Stimulated activated CD8-positive, alpha-beta memory T cell treated with anti-CD3 and anti-CD28 coated beads, Interleukin-15, amount 100 ng/mL, for 4 hours (primary cell): ENCODE results near the gene FASTK.
"Not testable (repeated sequence)": the region's sequence is repeated elsewhere in the genome, so short reads cannot be mapped to it uniquely, and the experiment has no call there.

ENCODE experiments used
- DNase-seq, 2 donors: peaks; one replicate each; pipeline ENCODE4 v3.0.0-alpha.2; 2020; ENCODE audit warnings: low read depth in 2 of 2

FASTK gene

GRCh38 chr7:151047976-151048815 lies 32.4 kb downstream of the FASTK start, which contains the start of gene ASIC3:
Gene ASIC3 (plus strand): TSS chr7:151048531. CDS start chr7:151048886, 355 bp downstream.
- no peak for DNase-seq

GRCh38 chr7:151046603-151047573 lies 33.7 kb downstream of the FASTK start:
- no peak for DNase-seq

GRCh38 chr7:151045967-151046366 lies 34.6 kb downstream of the FASTK start:
- DNase-seq, result no peak

- DNase-seq, result no peak
Measured at GRCh38 chr7:151045262-151045661, 35.3 kb downstream of the FASTK start.

GRCh38 chr7:151043959-151044358 lies 36.6 kb downstream of the FASTK start:
- DNase-seq, result no peak

- DNase-seq, result not testable (repeated sequence)
Measured at GRCh38 chr7:151043449-151043848, 37.2 kb downstream of the FASTK start.

- no peak for DNase-seq
Measured at GRCh38 chr7:151040616-151041375, 39.8 kb downstream of the FASTK start.

GRCh38 chr7:151039850-151040548 lies 40.6 kb downstream of the FASTK start:
- no peak for DNase-seq

GRCh38 chr7:151038951-151039849 lies 41.4 kb downstream of the FASTK start:
- DNase-seq, result peak; percentile 58 to 65

- DNase-seq, result no peak
Measured at GRCh38 chr7:151035902-151036301, 44.7 kb downstream of the FASTK start.

- DNase-seq, result no peak
Measured at GRCh38 chr7:151035026-151035717, 45.4 kb downstream of the FASTK start.

- DNase-seq, result no peak
Measured at GRCh38 chr7:151034312-151035025, 46.1 kb downstream of the FASTK start.

GRCh38 chr7:151033864-151034249 lies 46.8 kb downstream of the FASTK start:
- no peak for DNase-seq

- DNase-seq, result no peak
Measured at GRCh38 chr7:151032936-151033863, 47.4 kb downstream of the FASTK start.

- no peak for DNase-seq
Measured at GRCh38 chr7:151031011-151031410, 49.6 kb downstream of the FASTK start.

GRCh38 chr7:151028948-151029501 lies 51.6 kb downstream of the FASTK start:
- DNase-seq, result no peak
